GM12801 (cell line): ENCODE data around the gene ZNF333.

Experiments used
- CTCF ChIP-seq: IDR thresholded peaks from one replicate; pipeline ENCODE4 v1.5.1; 2011; ENCODE audit warnings: control low read depth; ENCODE audit not compliant: insufficient read length; ENCODE audit errors: extremely low read depth

The ZNF333 gene

GRCh38 chr19:14699641-14700040, 9.8 kb downstream of the ZNF333 start:
- TF ChIP-seq CTCF: no peak

DNA sequence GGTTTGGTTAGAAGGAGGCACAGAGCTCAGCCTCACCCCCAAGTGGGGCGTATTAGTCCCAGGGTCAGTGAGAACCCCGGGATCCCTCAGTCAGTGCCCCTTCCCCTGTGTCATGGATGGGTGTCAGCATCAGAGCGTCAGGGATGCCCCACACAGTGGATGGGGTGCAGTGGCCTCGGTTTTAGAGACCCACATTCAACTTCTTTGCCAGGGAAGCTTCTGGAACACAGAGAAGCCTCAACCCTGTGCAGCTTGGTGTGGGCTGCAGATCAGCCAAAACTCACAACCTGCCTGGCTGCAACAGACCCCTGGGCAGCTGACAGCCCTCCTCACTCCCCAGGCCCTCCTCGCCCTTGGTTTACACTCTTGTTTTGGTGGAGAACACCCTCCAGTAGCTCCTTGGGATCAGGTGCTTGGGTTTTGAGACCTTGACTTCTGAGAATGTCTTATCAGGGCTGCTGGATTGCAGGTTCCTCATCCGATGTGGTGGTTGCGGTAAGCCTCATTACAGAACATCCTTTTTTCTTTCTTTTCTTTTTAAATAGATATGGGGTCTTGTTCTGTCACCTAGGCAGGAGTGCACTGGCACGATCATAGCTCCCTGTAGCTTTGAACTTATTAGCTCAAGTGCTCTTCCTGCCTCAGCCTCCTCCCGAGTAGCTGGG, 11.0 kb downstream of the ZNF333 start:
- TF ChIP-seq CTCF: no peak

GRCh38 chr19:14703833-14704232, 14.0 kb downstream of the ZNF333 start:
- TF ChIP-seq CTCF: no peak

- no peak for TF ChIP-seq CTCF
Observed at GRCh38 chr19:14704450-14704849, 14.6 kb downstream of the ZNF333 start.

DNA sequence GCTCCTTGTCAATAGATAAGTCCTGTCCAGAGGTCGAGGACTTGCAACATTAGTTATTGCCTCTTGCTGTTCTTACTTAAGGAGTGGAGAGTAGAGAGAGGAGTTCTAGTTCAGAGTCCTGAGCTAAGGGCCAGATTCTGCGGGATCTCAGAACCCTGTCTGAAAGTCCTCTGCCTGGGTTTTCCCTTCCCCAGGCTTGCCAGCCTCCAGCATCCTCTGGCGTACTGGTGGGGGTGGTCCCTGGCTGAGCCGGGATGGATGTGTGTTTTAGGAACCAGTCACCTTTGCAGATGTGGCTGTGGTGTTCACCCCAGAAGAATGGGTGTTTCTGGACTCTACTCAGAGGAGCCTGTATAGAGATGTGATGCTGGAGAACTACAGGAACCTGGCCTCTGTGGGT, 26.0 kb downstream of the ZNF333 start:
- TF ChIP-seq CTCF: no peak

DNA sequence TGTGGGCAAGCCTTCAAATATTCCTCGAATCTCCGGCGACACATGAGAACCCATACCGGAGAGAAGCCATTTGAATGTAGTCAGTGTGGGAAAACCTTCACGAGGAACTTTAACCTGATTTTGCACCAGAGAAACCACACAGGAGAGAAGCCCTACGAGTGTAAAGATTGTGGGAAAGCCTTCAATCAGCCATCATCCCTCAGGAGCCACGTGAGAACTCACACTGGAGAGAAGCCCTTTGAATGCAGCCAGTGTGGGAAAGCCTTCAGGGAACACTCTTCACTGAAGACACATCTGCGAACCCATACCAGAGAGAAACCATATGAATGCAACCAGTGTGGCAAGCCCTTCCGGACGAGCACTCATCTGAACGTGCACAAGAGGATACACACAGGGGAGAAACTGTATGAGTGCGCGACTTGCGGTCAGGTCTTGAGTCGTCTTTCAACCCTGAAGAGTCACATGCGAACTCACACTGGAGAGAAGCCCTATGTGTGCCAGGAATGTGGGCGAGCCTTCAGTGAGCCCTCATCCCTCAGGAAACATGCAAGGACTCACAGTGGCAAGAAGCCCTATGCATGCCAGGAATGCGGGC, 28.8 kb downstream of the ZNF333 start:
- TF ChIP-seq CTCF: no peak

DNA sequence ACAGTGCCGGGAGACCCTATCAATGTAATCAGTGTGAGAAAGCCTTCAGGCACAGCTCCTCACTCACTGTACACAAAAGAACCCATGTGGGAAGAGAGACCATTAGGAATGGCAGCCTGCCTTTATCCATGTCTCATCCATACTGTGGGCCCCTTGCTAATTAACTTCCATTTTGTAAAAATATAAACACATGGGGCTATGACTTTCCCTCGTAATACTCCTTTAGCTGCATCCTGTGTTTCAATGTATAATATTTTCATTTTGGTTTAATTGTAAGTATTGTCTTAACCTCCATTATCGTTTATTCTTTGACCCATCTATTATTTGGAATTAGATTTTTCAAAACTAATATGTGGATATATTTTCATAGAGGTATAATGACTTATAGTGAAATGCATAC, 29.3 kb downstream of the ZNF333 start:
- no peak for TF ChIP-seq CTCF
